Dendritic cell treated with granulocyte-macrophage colony-stimulating factor and Interleukin-4, amounts not matched to agents 40 ng/mL and 50 ng/mL, for 4 days (primary cell): ENCODE results near the gene HTN1.

ENCODE experiments used
- H3K27ac Mint-ChIP-seq: one replicate; pipeline ENCODE4 v1.8.0; 2022; ENCODE audit warnings: mild to moderate bottlenecking, mixed read lengths
- H3K27me3 Mint-ChIP-seq: one replicate; pipeline ENCODE4 v1.8.0; 2022; ENCODE audit warnings: mild to moderate bottlenecking, mixed read lengths
- H3K36me3 Mint-ChIP-seq: one replicate; pipeline ENCODE4 v1.8.0; 2022; ENCODE audit warnings: low read depth, mixed read lengths
- H3K4me1 Mint-ChIP-seq: one replicate; pipeline ENCODE4 v1.8.0; 2022; ENCODE audit warnings: low read depth, mixed read lengths
- H3K4me3 Mint-ChIP-seq: one replicate; pipeline ENCODE4 v1.8.0; 2022; ENCODE audit warnings: mild to moderate bottlenecking, moderate library complexity, mixed read lengths
- H3K9me3 Mint-ChIP-seq: one replicate; pipeline ENCODE4 v1.8.0; 2022; ENCODE audit warnings: mixed read lengths
- intact Hi-C: fragments of 100-400 bp; cut with micrococcal nuclease; formaldehyde crosslinking; loops from one replicate; pipeline ENCODE4 v1.15.0; 2022

Gene HTN1

GRCh38 chr4:70080205-70080604 is 30.0 kb downstream of the HTN1 start:
- H3K27ac Mint-ChIP-seq = no peak overlapping the region
- H3K27me3 Mint-ChIP-seq = no peaks in the 10 kb centered on the region
- H3K4me1 Mint-ChIP-seq = no peaks in the 10 kb centered on the region
- intact Hi-C loops = no loop called here
- peaks cover 10% of the 10 kb centered on the region for H3K9me3 Mint-ChIP-seq
- H3K4me3 Mint-ChIP-seq = no peak overlapping the region
- H3K36me3 Mint-ChIP-seq = no peaks in the 10 kb centered on the region

GRCh38 chr4:70099206-70099605 is 49.0 kb downstream of the HTN1 start:
- H3K27ac Mint-ChIP-seq = no peak overlapping the region
- intact Hi-C loops = no loop called here
- H3K4me3 Mint-ChIP-seq = no peak overlapping the region
- no peaks in the 10 kb centered on the region for H3K27me3 Mint-ChIP-seq
- no peaks in the 10 kb centered on the region for H3K36me3 Mint-ChIP-seq
- no peaks in the 10 kb centered on the region for H3K9me3 Mint-ChIP-seq
- no peaks in the 10 kb centered on the region for H3K4me1 Mint-ChIP-seq
